ENCODE results near the gene TEX53.

TEX53 gene

GRCh38 chr9:114657705-114658104 lies at the start of gene TEX53:
Gene TEX53 (minus strand): TSS chr9:114657805. CDS start chr9:114657774, 31 bp downstream.
- no peak for TF ChIP-seq GATA2 (IDR thresholded peaks at IDR 0.05; ENCODE audit: low read depth, low read length)
- TF ChIP-seq GATA3 (IDR thresholded peaks at IDR 0.05; ENCODE audit: low read depth, low read length) = no peak

GRCh38 chr9:114706711-114707110 lies 49.1 kb upstream of the TEX53 start:
- TF ChIP-seq GATA2 (IDR thresholded peaks at IDR 0.05; ENCODE audit: low read depth, low read length) (no peak), GATA3 (IDR thresholded peaks at IDR 0.05; ENCODE audit: low read depth, low read length) (no peak)

GRCh38 chr9:114701988-114702387 lies 44.4 kb upstream of the TEX53 start:
- TF ChIP-seq GATA2 (IDR thresholded peaks at IDR 0.05; ENCODE audit: low read depth, low read length) (no peak), GATA3 (IDR thresholded peaks at IDR 0.05; ENCODE audit: low read depth, low read length) (no peak)

- no peak for TF ChIP-seq GATA2 (IDR thresholded peaks at IDR 0.05; ENCODE audit: low read depth, low read length)
- no peak for TF ChIP-seq GATA3 (IDR thresholded peaks at IDR 0.05; ENCODE audit: low read depth, low read length)
Observed at GRCh38 chr9:114697951-114698351, 40.3 kb upstream of the TEX53 start.

- TF ChIP-seq GATA2 (IDR thresholded peaks at IDR 0.05; ENCODE audit: low read depth, low read length) = no peak
- no peak for TF ChIP-seq GATA3 (IDR thresholded peaks at IDR 0.05; ENCODE audit: low read depth, low read length)
Observed at GRCh38 chr9:114696814-114697544, 39.4 kb upstream of the TEX53 start.

- TF ChIP-seq GATA2 (IDR thresholded peaks at IDR 0.05; ENCODE audit: low read depth, low read length) (no peak), GATA3 (IDR thresholded peaks at IDR 0.05; ENCODE audit: low read depth, low read length) (no peak)
Observed at GRCh38 chr9:114695948-114696347, 38.3 kb upstream of the TEX53 start.

GRCh38 chr9:114694719-114695269 lies 37.2 kb upstream of the TEX53 start:
- no peak for TF ChIP-seq GATA2 (IDR thresholded peaks at IDR 0.05; ENCODE audit: low read depth, low read length)
- TF ChIP-seq GATA3 (IDR thresholded peaks at IDR 0.05; ENCODE audit: low read depth, low read length) = no peak

GRCh38 chr9:114694146-114694545 lies 36.5 kb upstream of the TEX53 start:
- TF ChIP-seq GATA3 (IDR thresholded peaks at IDR 0.05; ENCODE audit: low read depth, low read length) (no peak), GATA2 (IDR thresholded peaks at IDR 0.05; ENCODE audit: low read depth, low read length) (no peak)

- TF ChIP-seq GATA2 (IDR thresholded peaks at IDR 0.05; ENCODE audit: low read depth, low read length) = no peak
- no peak for TF ChIP-seq GATA3 (IDR thresholded peaks at IDR 0.05; ENCODE audit: low read depth, low read length)
Observed at GRCh38 chr9:114693248-114693855, 35.7 kb upstream of the TEX53 start.

- TF ChIP-seq GATA3 (IDR thresholded peaks at IDR 0.05; ENCODE audit: low read depth, low read length) = no peak
- TF ChIP-seq GATA2 (IDR thresholded peaks at IDR 0.05; ENCODE audit: low read depth, low read length) = no peak
Observed at GRCh38 chr9:114691956-114692295, 34.3 kb upstream of the TEX53 start.

GRCh38 chr9:114691046-114691955 lies 33.7 kb upstream of the TEX53 start:
- TF ChIP-seq GATA2 (IDR thresholded peaks at IDR 0.05; ENCODE audit: low read depth, low read length) (no peak), GATA3 (IDR thresholded peaks at IDR 0.05; ENCODE audit: low read depth, low read length) (no peak)

- no peak for TF ChIP-seq GATA2 (IDR thresholded peaks at IDR 0.05; ENCODE audit: low read depth, low read length)
- TF ChIP-seq GATA3 (IDR thresholded peaks at IDR 0.05; ENCODE audit: low read depth, low read length) = no peak
Observed at GRCh38 chr9:114690308-114690707, 32.7 kb upstream of the TEX53 start.

GRCh38 chr9:114689813-114690212 lies 32.2 kb upstream of the TEX53 start:
- TF ChIP-seq GATA2 (IDR thresholded peaks at IDR 0.05; ENCODE audit: low read depth, low read length) = no peak
- TF ChIP-seq GATA3 (IDR thresholded peaks at IDR 0.05; ENCODE audit: low read depth, low read length) = no peak
